ENCODE data around the gene EMP3. TPM values are rescaled to one million over a fixed set of nuclear protein-coding genes. Genes with fewer than 3 reads are reported as not detected.

Gene EMP3
- total and polyA plus RNA-seq, 9 of the 15 experiments (the other 6 are each of a cell fraction or from before 2014, with no cell fraction given), result 123 to 386 (median 296) TPM

- TF ChIP-seq ZBED1 (IDR thresholded peaks at IDR 0.05) (no peak), RUNX1 (IDR thresholded peaks at IDR 0.05; ENCODE audit: low read depth) (no peak), GTF2F1 (IDR thresholded peaks at IDR 0.05; ENCODE audit: low read depth, low read length) (peak; percentile 30; the same call in 1 of the 2 replicates), FOSL1 (tag; conservative IDR thresholded peaks at IDR 0.05) (no peak), CAMTA2 (CRISPR knock-in tag; conservative IDR thresholded peaks at IDR 0.05) (no peak), NCOA1 (IDR thresholded peaks at IDR 0.05; ENCODE audit: low read depth) (peak; percentile 77), NR2C2 (CRISPR knock-in tag; IDR thresholded peaks at IDR 0.05) (no peak), NR2C2 (tag; IDR thresholded peaks at IDR 0.05) (no peak; the same call in 1 of the 2 replicates), TARDBP (IDR thresholded peaks at IDR 0.05) (no peak; the same call in 1 of the 2 replicates), ZNF431 (CRISPR knock-in tag; IDR thresholded peaks at IDR 0.05) (no peak), TSHZ1 (CRISPR knock-in tag; IDR thresholded peaks at IDR 0.05) (no peak), ZNF263 (CRISPR knock-in tag; IDR thresholded peaks at IDR 0.05; ENCODE audit: borderline replicate concordance) (no peak; the same call in 1 of the 2 replicates), HINFP (tag; conservative IDR thresholded peaks at IDR 0.05; ENCODE audit: low read depth) (no peak), KDM1A (IDR thresholded peaks at IDR 0.05) (no peak; a peak in 2 of 4 replicates), ZC3H11A (IDR thresholded peaks at IDR 0.05; ENCODE audit: low read depth, low read length) (no peak), TCF7 (IDR thresholded peaks at IDR 0.05; ENCODE audit: borderline replicate concordance) (no peak), MNT (conservative IDR thresholded peaks at IDR 0.05) (no peak), MCM5 (IDR thresholded peaks at IDR 0.05; ENCODE audit: low read depth) (no peak), FOXP4 (CRISPR knock-in tag; IDR thresholded peaks at IDR 0.05; ENCODE audit: borderline replicate concordance) (no peak), ZNF586 (CRISPR knock-in tag; conservative IDR thresholded peaks at IDR 0.05) (no peak), SMARCA4 (IDR thresholded peaks at IDR 0.05) (peak; percentile 81), NFE2L1 (tag; IDR thresholded peaks at IDR 0.05; ENCODE audit: borderline replicate concordance, low read depth) (no peak)
These were observed at the start of gene EMP3 (continued) for GRCh38 chr19:48325265-48325910.

Measured in K562 (cell line).